Mammary epithelial cell (primary cell): ENCODE measurements around the gene STXBP1.

Source experiments
- CTCF ChIP-seq, 2 donors: IDR thresholded peaks in 1 of 2; conservative IDR thresholded peaks in 1 of 2; 2 replicates each; pipeline ENCODE4 v1.5.1; 2011 to 2012; ENCODE audit warnings: inconsistent platforms in 2 of 2, low read length in 2 of 2, mild to moderate bottlenecking in 2 of 2, control low read depth in 1 of 2, low read depth in 1 of 2; ENCODE audit not compliant: insufficient read depth in 1 of 2; ENCODE audit errors: extremely low read depth in 1 of 2
- EZH2 ChIP-seq: IDR thresholded peaks from 2 replicates; pipeline ENCODE4 v1.6.1; 2012; ENCODE audit warnings: low read length, inconsistent platforms, borderline replicate concordance

- no peak for TF ChIP-seq EZH2
- TF ChIP-seq CTCF (conservative IDR thresholded peaks at IDR 0.05 in 1 of 2, IDR thresholded peaks at IDR 0.05 in 1 of 2; ENCODE audit: extremely low read depth in 1 of 2, insufficient read depth in 1 of 2, low read depth in 1 of 2, low read length in 2 of 2) = no peak
Observed at GRCh38 chr9:127587966-127588365, 24.1 kb upstream of the STXBP1 start.
